Measurements from ENCODE around the gene PRPF31.

GRCh38 chr19:54165222-54165621 is 49.7 kb downstream of the PRPF31 start:
- no peak for TF ChIP-seq CTCF (IDR thresholded peaks at IDR 0.05)
- TF ChIP-seq POLR2A (IDR thresholded peaks at IDR 0.05), result no peak
